Measurements from ENCODE around the gene GZMH. TPM values are rescaled to one million over a fixed set of nuclear protein-coding genes. Genes with fewer than 3 reads are reported as not detected.

Gene GZMH
- total RNA-seq, 1 donor, result not detected

DNA sequence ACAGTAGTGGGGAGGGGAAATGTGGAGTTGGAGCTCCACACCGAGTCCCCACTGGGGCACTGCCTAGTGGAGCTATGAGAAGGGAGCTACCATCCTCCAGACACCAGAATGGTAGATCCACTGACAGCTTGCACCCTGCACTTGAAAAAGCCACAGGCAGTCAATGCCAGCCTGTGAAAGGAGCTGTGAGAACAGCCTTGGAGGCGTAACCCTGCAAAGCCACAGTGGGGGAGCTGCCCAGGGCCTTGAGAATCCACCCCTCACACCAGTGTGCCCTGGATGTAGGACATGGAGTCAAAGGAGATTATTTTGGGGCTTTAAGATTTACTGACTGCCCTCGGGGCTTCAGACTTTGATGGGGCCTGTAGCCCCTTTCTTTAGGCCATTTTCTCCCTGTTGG, 46.0 kb downstream of the GZMH start:
- Histone ChIP-seq H3K9me3 (ENCODE audit: low read depth, low read length) (no peaks in the 10 kb centered on the region), H3K27me3 (ENCODE audit: insufficient read depth, low read length) (no peaks in the 10 kb centered on the region), H3K27ac (ENCODE audit: low read depth, low read length) (no peak overlapping the region), H3K4me3 (ENCODE audit: insufficient read depth, low read length) (no peak overlapping the region), H3K79me2 (ENCODE audit: insufficient read depth, low read length) (no peaks in the 10 kb centered on the region), H3K4me2 (ENCODE audit: insufficient read depth, low read length) (no peak overlapping the region), H2AFZ (ENCODE audit: low read length) (no peak overlapping the region), H3K36me3 (ENCODE audit: insufficient read depth, low read length) (no peaks in the 10 kb centered on the region), H3K4me1 (ENCODE audit: insufficient read depth, low read length) (no peaks in the 10 kb centered on the region), H4K20me1 (ENCODE audit: insufficient read depth, low read length) (no peaks in the 10 kb centered on the region)
- no peak for DNase-seq (ENCODE audit: insufficient read length, low spot score, missing footprints)
- TF ChIP-seq CTCF (IDR thresholded peaks at IDR 0.05; ENCODE audit: extremely low read depth, low read depth, low read length), result no peak

DNA sequence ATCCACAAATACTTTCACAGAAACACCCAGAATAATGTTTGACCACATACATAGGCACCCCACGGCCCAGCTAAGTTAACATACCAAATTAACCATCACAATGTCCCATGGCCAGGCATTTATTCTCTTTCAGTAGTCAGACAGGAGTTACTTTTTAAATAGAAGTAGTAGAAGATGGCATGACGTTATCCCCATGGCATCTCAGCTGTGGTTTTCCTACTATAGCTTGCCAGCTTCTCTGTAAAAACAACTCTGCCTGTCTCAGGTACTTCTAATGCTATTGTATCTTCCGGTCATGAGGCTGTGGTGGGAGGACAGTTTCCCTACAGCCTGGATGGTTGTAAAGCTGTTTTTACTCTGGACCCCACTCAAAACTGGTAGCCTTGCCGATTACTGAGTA, 52.7 kb downstream of the GZMH start:
- H3K27me3 ChIP-seq (ENCODE audit: insufficient read depth, low read length), result no peaks in the 10 kb centered on the region
- H2AFZ ChIP-seq (ENCODE audit: low read length), result no peak overlapping the region
- H3K27ac ChIP-seq (ENCODE audit: low read depth, low read length), result no peak overlapping the region
- no peaks in the 10 kb centered on the region for H3K4me1 ChIP-seq (ENCODE audit: insufficient read depth, low read length)
- H3K4me3 ChIP-seq (ENCODE audit: insufficient read depth, low read length), result no peak overlapping the region
- H4K20me1 ChIP-seq (ENCODE audit: insufficient read depth, low read length), result no peaks in the 10 kb centered on the region
- no peaks in the 10 kb centered on the region for H3K9me3 ChIP-seq (ENCODE audit: low read depth, low read length)
- no peak for TF ChIP-seq CTCF (IDR thresholded peaks at IDR 0.05; ENCODE audit: extremely low read depth, low read depth, low read length)
- no peak for DNase-seq (ENCODE audit: insufficient read length, low spot score, missing footprints)
- no peak overlapping the region for H3K4me2 ChIP-seq (ENCODE audit: insufficient read depth, low read length)
- H3K36me3 ChIP-seq (ENCODE audit: insufficient read depth, low read length), result no peaks in the 10 kb centered on the region
- H3K79me2 ChIP-seq (ENCODE audit: insufficient read depth, low read length), result no peaks in the 10 kb centered on the region

Other genes starting within 250 kb of the GZMH start
- 101 and 107 TPM in 2 replicates for gene NFATC4, start 241.5 kb downstream of the GZMH start, total RNA-seq
- gene NYNRIN, start 210.7 kb downstream of the GZMH start, total RNA-seq, result 7.2 and 9.1 TPM in 2 replicates
- 3.5 and 4.0 TPM in 2 replicates for gene CBLN3, start 180.0 kb downstream of the GZMH start, total RNA-seq
- gene KHNYN, start 179.7 kb downstream of the GZMH start, total RNA-seq, result 58.6 and 62.5 TPM in 2 replicates
- gene SDR39U1, start 166.9 kb downstream of the GZMH start, total RNA-seq, result 11.6 and 13.0 TPM in 2 replicates
- gene CMA1, start 101.4 kb downstream of the GZMH start, total RNA-seq, result not detected in 2 replicates
- gene CTSG, start 33.4 kb downstream of the GZMH start, total RNA-seq, result not detected in 2 replicates
- gene GZMB, start 24.5 kb upstream of the GZMH start, total RNA-seq, result not detected in 2 replicates